Hematopoietic multipotent progenitor cell treated with erythropoietin and hydrocortisone succinate and interleukin-3 and kit ligand, for 6 days (in vitro differentiated cells): Measurements from ENCODE around the gene ETFDH.
"Not testable (repeated sequence)": the region's sequence is repeated elsewhere in the genome, so short reads cannot be mapped to it uniquely, and the experiment has no call there.

ENCODE experiments used
- DNase-seq: peaks from one replicate; pipeline ENCODE4 v3.0.0-alpha.2; 2015

The ETFDH gene

GRCh38 chr4:158681629-158682028, 9.5 kb downstream of the ETFDH start:
- no peak for DNase-seq

- DNase-seq: no peak
These were observed 10.0 kb downstream of the ETFDH start for GRCh38 chr4:158682066-158682465.

GRCh38 chr4:158688813-158689212, 16.7 kb downstream of the ETFDH start:
- no peak for DNase-seq

- no peak for DNase-seq
These were observed 32.2 kb downstream of the ETFDH start for GRCh38 chr4:158704274-158704673.

- peak; percentile 34 for DNase-seq
These were observed 38.7 kb downstream of the ETFDH start for GRCh38 chr4:158710814-158711213.

GRCh38 chr4:158712622-158713021, 40.5 kb downstream of the ETFDH start:
- DNase-seq: not testable (repeated sequence)

GRCh38 chr4:158714937-158715336, 42.8 kb downstream of the ETFDH start:
- DNase-seq: no peak

GRCh38 chr4:158715802-158716201, 43.7 kb downstream of the ETFDH start:
- no peak for DNase-seq

GRCh38 chr4:158721680-158722079, 49.6 kb downstream of the ETFDH start:
- no peak for DNase-seq

- DNase-seq: peak; percentile 44
These were observed 50.3 kb downstream of the ETFDH start for GRCh38 chr4:158722291-158722916.

- DNase-seq: peak; percentile 92
These were observed 51.1 kb downstream of the ETFDH start, which contains the start of gene PPID for GRCh38 chr4:158722917-158723793. TSS of gene PPID (minus strand) at chr4:158723396. CDS start at chr4:158723288, 108 bp downstream.

GRCh38 chr4:158724637-158725036, 52.5 kb downstream of the ETFDH start:
- DNase-seq: no peak

GRCh38 chr4:158726633-158727032, 54.5 kb downstream of the ETFDH start:
- no peak for DNase-seq

GRCh38 chr4:158728236-158728635, 56.1 kb downstream of the ETFDH start:
- DNase-seq: no peak

GRCh38 chr4:158729716-158730559, 57.8 kb downstream of the ETFDH start:
- peak; percentile 85 for DNase-seq

GRCh38 chr4:158738866-158739265, 66.8 kb downstream of the ETFDH start:
- DNase-seq: no peak

- no peak for DNase-seq
These were observed 67.5 kb downstream of the ETFDH start for GRCh38 chr4:158739600-158739999.

- DNase-seq: no peak
These were observed 69.4 kb downstream of the ETFDH start for GRCh38 chr4:158741326-158742021.

GRCh38 chr4:158746537-158746936, 74.4 kb downstream of the ETFDH start:
- not testable (repeated sequence) for DNase-seq

GRCh38 chr4:158750379-158750778, 78.3 kb downstream of the ETFDH start:
- no peak for DNase-seq

- no peak for DNase-seq
These were observed 82.5 kb downstream of the ETFDH start for GRCh38 chr4:158754385-158755180.

- not testable (repeated sequence) for DNase-seq
These were observed 83.7 kb downstream of the ETFDH start for GRCh38 chr4:158755819-158756218.
